GM19099 (cell line): ENCODE measurements around the gene KANSL1.
A peak's percentile ranks its signal among the peaks of the same experiment; 100 is the strongest.

Experiments
- POLR2A ChIP-seq: IDR thresholded peaks from 3 replicates; pipeline ENCODE4 v1.6.1; 2011; ENCODE audit warnings: low read depth; ENCODE audit not compliant: insufficient read length; ENCODE audit errors: extremely low read depth

Gene KANSL1

DNA sequence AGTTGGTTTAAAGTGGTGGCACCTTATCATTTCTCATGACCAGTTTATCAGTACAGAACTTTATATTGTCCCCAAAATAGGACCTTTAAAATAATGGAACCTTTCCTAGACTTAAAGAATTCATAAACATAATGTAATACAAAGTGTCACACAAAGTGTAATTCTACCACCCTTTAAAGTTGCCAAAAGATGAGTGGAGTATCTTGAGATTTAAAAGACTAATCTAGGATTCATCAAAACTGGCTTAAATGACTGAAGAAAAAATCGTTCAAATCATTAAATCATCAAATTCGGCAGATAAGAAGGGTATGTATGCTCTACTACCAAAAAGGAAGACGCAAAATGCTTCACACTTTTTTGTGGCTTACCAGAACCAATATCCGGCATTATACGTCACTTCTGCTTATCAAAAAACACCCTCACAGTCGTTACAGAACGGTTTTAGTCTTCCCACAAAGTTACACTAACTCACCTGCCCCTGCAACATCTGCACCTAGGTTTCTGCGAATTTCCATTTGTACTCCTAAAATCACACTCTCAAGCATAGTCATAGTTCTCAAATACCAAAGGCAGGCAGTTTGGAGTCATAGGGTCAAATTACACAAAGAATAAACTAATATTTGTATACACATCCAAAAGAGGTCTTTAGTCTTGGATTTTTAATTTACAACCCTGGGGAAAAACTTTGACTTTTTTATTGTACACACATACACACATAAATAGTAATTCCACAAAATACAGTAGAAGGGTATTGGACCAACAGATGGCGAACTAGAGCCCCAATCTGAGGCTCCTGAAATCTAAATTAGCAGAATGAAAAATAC, 1.4 kb upstream of the KANSL1 start:
- TF ChIP-seq POLR2A: no peak

DNA sequence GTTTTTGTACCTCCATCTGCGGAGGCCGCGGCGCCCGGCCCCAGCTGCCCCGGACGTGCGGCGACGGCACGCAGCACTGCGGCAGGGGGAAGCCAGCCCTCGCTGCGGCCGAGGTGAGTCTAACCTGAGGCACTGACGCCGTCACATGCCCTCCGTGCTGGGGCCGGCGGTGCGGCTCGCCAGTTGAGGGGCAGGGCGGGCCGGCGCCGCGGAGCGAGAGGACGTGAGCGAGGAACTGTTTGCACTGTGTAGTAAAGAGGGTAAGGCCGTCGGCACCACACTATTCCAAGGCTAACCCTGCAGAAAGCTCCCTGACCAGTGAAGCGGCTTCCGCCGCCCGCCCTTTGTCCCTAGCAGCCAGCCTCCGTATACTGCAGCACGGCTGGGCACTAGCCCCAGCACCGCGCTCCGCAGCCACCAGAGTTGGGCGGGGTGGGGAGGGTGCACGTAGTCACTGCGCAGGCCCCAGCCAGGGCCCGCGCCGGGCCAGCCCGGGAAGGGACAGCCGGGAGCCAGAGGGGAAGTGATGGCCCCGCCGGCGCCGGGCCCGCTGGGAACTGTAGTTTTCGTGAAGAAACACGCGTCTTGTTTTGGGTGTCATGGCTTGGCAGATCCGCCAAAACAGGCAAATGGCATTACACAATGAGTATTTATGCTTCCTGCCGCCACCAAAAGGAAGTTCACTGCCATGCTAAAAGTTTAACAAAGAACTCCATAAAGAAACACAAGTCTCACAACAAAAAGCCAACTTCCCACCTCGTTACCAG, 580 bp upstream of the KANSL1 start:
- peak; percentile 68 for TF ChIP-seq POLR2A

DNA sequence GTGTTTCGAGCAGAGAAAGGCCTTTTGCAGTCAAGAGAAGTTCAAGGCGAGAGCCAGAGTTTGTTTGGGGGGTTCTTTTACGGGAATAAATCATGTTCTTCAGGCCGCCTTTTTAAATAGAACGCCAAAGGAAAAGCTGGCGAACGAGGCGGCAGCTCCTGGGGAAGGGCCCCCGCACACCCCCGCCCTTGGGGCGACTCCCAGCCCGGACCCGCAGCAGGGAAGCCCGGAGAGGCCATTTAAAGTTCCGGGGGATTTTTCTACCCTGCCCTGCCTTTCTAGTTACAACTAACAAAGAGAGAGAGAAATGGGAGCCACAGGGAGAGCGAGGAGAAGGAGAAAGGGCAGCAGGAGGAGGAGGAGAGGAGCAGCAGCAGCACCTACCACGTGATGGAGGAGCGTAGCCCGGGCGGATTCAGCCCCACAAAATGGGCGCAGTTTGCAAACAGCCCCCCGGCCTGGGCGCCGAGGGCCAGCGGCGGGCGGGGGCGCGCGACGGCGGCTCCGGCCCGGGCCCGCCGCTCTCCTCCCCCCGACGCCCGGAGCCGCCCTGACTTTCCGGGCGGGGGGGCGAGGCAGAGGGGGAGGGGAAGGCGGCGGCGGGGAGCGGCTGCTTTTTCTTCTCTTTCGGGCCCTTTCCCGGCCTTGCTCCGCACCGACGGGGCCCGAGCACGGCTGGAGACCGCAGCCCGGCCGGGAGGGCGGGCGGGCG, 634 bp downstream of the KANSL1 start:
- TF ChIP-seq POLR2A: peak; percentile 45

DNA sequence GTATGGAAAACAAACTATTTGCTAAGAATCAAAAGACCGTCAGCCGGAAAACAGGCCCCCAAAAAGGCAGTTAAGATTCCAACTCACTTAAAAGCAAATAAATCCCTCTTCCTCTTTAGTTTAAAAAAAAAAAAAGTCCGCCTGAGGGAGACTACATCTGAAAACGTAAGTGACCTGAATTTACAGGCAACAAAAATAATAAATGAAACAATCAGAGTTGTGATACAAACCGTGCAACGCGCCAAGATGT, 1.1 kb downstream of the KANSL1 start:
- TF ChIP-seq POLR2A: no peak

DNA sequence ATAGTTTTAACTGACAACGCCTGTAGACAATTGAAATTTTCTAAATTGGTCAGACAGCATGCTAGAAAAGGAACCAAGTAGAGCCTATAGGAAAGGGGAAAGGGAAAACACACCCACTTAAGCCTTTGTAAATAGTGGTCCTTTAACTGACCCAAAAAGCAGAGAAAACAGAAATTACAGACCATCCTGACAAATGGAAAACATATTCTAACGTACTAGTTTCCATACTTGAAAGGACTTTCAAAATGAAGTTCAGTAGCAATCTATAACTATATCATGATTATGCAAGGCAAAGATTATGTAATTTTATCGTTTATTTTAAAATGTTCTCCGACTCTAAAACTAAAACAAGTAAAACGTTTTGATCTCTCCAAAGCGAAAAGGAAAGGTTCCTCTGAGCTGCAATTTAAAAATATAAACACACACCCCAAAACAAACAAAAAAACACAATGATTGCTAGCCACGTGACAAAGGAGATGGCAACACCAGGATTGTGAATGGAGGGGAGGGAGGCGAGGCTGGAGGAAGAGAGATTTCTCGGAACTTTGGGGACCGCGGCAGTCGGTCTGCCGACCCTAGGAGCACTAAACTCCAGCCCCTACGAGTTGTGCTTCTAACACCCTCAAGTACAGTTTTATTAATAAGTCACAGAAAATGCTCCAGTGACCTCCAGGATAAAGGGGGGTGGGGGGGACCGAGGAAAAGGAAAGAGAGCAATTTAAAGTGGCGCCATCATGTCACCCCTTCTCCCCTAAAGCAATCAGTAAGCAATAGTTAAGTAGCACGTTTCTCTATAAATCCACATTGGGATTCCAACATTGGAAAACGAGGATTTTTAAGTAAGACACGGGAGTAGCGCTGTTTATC, 1.7 kb downstream of the KANSL1 start:
- no peak for TF ChIP-seq POLR2A

DNA sequence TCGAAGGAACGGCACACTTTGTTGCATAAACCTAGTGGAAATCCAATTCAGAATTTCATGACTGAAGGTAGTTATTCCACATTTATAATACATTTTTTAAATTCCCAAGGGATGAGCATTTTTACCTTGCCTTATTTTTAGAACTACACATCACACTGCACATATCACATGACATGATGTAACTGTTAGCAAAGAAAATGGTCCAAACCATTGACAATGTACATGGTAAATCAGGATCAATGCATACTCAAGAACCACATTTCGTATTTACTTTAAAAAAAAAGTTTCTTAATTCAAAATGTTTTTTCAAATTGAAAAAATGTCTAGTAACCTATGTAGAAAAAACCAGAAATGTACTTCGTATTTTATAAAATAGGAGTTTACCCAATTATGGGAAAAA, 2.5 kb downstream of the KANSL1 start:
- TF ChIP-seq POLR2A: no peak

DNA sequence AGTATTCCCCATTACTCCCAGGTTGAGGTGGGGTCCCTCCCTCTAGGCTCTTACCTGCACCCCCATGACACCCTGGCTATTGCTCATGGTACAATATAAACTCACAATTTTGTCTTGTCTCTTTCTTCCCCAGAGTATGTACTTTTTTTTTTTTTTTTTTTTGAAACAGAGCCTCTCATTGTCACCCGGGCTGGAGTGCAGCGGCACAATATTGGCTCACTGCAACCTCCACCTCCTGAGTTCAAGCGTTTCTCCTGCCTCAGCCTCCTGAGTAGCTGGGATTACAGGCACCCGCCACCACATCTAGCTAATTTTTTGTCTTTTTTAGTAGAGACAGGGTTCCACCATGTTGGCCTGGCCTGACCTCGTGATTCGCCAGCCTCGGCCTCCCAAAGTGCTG, 8.5 kb downstream of the KANSL1 start:
- no peak for TF ChIP-seq POLR2A

DNA sequence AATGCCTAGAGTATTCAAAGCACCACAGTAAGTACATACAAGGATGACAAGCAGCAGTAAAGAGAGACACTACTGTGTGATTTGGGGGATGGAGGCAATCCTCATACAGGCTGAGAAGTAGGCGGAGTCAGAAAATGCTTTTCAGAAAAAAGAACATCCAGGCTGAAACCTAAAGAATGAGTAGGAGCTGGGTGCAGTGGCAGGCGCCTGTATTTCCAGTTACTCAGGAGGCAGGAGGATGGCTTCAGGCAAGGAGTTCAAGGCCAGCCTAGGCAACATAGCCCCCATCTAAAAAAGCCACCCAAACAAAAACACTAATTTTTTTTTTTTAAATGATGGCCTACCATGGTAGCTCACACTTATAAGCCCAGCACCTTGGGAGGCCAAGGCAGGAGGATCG, 10.3 kb downstream of the KANSL1 start:
- no peak for TF ChIP-seq POLR2A

DNA sequence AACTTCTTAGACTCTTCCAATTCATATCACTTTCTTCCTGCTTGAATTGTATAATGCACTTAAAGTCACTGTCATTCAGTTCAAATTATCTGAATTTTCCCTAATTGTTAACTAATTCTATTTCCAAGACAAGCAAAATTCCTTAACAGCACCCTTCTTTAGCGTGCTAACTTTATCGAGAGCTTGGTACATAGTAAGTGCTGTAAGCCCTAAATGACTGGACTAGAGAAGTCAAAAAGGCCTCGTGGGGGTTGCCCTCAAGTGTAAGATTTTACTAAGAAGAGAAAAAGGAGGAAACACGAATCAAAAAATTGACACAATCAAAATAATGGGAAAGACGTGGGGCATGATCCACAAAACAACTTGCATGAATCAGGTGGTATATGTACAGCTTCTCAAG, 11.3 kb downstream of the KANSL1 start:
- no peak for TF ChIP-seq POLR2A

DNA sequence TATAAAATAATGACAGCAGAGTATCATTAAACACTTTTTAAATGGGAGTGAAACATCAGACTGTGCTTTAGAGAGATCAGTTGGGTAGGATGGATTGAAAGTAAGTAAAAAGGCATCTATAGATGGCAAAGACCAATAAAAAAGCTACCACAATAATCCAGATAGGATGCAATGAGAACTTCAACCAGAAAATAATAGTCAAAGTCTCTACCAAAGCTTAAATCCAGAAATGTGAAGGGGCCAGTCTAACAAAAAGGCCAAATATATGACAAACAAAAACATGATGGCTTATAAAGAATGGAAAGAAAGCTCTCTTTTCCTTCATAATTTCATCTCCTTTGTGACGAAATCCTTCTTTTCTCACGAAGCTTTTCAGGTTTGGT, 12.3 kb downstream of the KANSL1 start:
- no peak for TF ChIP-seq POLR2A

DNA sequence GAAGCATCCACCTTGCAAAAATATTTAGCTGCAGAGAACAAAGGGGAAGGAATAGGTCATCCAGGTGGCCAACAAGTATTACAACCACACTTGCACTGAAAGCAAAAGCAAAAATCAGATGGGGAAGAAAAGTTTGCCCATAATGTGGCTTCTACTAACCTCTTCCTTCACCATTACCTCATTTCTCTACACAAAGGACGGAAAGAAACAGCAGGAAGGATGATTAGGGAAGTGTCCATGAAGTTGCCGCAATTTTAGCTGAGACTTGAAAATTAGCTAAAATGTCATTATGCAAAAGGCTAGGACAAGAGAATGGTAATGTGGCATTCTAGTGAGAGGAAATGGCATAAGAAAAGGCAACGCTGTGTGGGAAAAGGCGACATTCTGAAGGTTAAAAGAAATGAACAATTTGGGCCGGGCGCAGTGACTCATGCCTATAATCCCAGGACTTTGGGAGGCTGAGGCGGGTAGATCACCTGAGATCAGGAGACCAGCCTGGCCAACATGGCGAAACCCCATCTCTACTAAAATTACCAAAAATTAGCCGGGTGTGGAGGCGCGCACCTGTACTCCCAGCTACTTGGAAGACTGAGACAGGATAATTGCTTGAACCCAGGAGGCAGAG, 13.7 kb downstream of the KANSL1 start:
- no peak for TF ChIP-seq POLR2A

DNA sequence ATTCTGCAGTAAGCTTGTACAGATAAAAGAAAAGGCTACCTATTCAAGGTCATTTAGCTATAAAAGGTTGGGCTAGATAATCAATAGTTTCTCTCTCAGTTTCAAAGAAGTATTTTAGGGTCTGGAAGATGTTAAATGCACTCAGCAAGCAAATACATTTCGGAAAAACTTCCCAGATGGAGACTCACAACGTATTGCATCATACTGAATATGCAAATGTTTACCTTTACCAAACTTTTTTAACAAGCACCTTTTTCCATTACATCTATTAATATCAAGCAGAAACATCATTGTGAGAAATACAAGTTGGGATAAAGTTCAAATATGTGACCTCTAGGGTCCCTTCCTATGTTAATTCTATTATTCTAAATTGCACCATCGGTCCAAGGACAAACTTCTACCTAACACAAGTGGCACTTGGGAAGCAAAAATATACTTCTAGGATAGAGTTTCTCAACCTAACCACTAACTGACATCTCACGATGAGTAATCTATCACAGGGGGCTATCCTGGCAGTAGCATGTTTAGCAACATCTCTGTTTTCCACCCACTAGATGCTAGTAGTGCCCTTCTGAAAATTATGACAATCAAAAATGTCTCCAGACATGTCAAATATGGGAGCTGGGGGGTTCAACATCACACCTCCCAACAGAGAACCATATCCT, 14.5 kb downstream of the KANSL1 start:
- TF ChIP-seq POLR2A: no peak

DNA sequence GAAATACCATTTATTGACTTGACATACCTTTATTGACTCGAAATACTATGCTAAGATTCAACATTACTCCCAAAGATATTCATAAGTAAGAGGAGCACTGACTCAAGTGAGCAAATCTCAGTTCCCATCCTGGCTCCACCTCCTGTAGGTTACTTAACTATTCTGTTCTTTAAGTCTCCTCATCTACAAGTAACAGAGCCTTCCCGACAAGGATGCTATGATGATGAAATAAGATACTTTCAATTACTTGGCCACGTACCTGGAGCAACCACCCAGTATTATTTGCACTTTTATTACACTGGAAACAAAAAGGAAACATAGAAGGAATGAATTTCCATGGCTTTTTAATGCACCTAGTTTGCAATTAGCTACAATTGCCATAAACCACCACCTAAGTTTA, 16.3 kb downstream of the KANSL1 start:
- no peak for TF ChIP-seq POLR2A

DNA sequence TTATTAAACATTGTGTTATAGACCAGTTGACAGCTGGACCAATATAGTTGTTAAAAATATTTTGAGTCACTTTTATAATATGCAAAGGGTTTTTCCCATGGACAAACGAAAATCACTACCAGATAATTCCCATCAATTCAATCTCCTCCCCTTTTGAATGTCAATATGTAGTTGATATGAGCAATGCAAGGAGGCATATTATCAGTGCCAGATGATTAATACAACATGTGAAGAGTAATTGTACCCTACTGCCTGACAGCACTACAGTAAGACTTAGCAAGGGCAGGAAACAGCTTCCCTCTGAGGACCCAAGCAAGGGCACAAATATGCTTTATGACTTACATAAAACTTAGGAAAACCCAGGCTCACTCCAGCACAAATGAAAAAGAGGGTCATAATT, 17.3 kb downstream of the KANSL1 start:
- no peak for TF ChIP-seq POLR2A

DNA sequence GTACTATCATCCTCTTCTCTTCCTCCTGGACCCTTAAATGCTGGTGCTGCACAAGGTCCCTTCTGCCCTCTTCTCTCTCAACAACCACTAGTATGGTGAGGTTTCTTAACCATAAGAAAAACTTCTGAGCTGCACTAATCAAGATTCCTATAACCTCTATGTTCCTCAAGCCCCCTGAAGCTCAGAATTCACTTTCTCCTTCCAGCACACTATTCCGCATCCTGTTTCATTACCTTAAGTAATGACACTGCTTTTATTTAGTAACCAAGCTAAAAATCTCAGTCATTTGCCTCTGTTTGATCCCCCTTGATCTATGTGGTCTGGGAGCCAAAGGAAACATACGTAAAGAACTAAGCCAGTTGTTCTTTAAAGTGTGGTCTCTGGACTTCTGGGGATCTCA, 20.1 kb downstream of the KANSL1 start:
- no peak for TF ChIP-seq POLR2A

DNA sequence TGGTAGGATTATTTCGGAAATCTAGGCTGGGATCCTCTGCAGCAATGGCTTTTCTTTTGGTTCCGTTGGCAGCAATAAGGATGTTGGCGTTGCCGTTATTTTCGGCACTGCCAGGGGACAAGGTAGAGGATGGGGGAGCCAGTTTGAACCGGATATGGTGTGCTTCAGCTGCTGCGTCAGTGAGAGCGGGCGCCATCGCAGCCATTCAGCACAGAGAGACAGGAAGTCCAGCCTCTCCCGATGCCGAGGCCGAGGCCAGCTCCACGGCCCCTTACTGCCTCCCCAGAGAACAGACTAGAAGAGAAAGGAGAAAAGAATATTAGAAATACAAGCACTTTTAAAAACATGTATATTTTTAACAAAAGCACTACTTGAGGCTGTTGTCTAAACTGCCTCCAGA, 21.3 kb downstream of the KANSL1 start:
- TF ChIP-seq POLR2A: no peak
